Breast epithelium (tissue), 4 donors: ENCODE results near the gene CAPN11. TPM values are rescaled to one million over a fixed set of nuclear protein-coding genes. Genes with fewer than 3 reads are reported as not detected.

ENCODE experiments used
- DNase-seq, 2 donors: peaks; one replicate each; pipeline ENCODE4 v3.0.0-alpha.2; 2019; ENCODE audit warnings: low spot score in 2 of 2
- H3K27ac ChIP-seq, 2 donors: fragments of 200-600 bp; sonication (generic) in 1 of 2; one replicate each; pipeline ENCODE4 v1.5.1; 2016 to 2019; ENCODE audit warnings: mild to moderate bottlenecking in 1 of 2
- H3K27me3 ChIP-seq, 2 donors: fragments of 200-600 bp; sonication (generic) in 1 of 2; one replicate each; pipeline versions ENCODE4 v1.5.1 to v1.6.0; 2017 to 2019; ENCODE audit warnings: control low read depth in 1 of 2, mild to moderate bottlenecking in 1 of 2
- H3K36me3 ChIP-seq: fragments of 200-600 bp; one replicate; pipeline ENCODE4 v1.5.1; 2019
- H3K4me1 ChIP-seq, 2 donors: fragments of 200-600 bp; sonication (generic); one replicate each; pipeline ENCODE4 v1.5.1; 2016 to 2019; ENCODE audit warnings: control low read depth in 1 of 2
- H3K4me3 ChIP-seq, 3 donors: fragments of 200-600 bp; sonication (generic); 1 replicate in 2 of 3; 2 replicates in 1 of 3; pipeline ENCODE4 v1.5.1; 2016 to 2019; ENCODE audit warnings: mild to moderate bottlenecking in 3 of 3, moderate library complexity in 2 of 3
- H3K9me3 ChIP-seq, 2 donors: fragments of 200-600 bp; sonication (generic) in 1 of 2; one replicate each; pipeline ENCODE4 v1.5.1; 2016 to 2019; ENCODE audit warnings: control low read depth in 1 of 2
- POLR2A ChIP-seq: fragments of 450-650 bp; IDR thresholded peaks from one replicate; pipeline ENCODE4 v1.6.1; 2016; ENCODE audit warnings: antibody characterized with exemption, mild to moderate bottlenecking, moderate library complexity
- POLR2AphosphoS5 ChIP-seq, 3 donors: sonication (generic); formaldehyde crosslinking; IDR thresholded peaks; one replicate each; pipeline ENCODE4 v1.6.1; 2017; ENCODE audit warnings: antibody characterized with exemption in 3 of 3
- intact Hi-C: fragments of 100-400 bp; cut with DNase I; formaldehyde crosslinking; loops from one replicate; pipeline ENCODE4 v1.15.1; 2023; ENCODE audit warnings: low total_unique reads
- total RNA-seq, 3 donors: library from RNA; depleted of rRNA; stranded (reverse); fragments of >200 nt; gene quantifications; one replicate each; pipeline ENCODE4 v1.1.0, GENCODE V29; 2016
- TF ChIP-seq, protein P1 (sequence below), 3 donors: fragments of 450-650 bp; IDR thresholded peaks; one replicate each; pipeline ENCODE4 v1.5.1; 2016 to 2017; ENCODE audit warnings: antibody characterized with exemption in 3 of 3, mild to moderate bottlenecking in 3 of 3, moderate library complexity in 3 of 3

The CAPN11 gene
- total RNA-seq, 3 donors from 2014 or later: 1.1 to 3.8 (median 2.9) TPM

DNA sequence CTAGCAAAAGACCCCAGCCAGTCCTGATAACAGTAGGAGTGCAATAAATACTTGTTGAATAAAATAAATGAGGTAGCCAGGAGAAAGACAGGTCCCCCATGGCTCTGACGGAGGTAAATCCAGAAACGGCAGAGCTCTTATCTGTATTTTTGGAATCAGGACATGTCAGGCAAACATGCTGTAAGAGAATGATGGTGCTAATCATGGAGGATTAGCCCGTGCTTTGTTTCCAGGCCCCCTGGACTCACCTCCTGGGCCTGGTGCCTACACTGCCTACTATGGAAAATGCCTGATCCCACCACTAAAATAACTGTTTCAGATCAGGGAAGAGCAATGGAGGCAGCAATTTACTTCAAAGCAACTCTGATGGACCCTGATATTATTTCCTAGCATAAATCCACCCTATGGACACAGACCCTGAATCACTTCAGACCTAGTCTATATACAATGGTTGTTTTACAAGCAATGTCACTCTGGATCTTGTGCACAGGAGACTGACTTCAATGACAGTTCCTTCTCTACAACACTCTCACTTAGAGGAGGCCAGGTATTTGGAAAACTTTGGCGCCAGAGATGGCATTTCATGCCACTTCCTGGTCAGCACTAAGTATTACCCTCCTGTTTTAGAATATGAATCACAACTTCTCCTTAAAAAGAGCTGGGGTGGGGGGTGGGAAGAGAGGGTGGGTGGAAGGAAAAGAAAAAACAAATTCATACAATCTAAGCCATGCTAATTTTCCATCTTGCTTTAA, 37.8 kb upstream of the CAPN11 start:
- intact Hi-C loops: no loop called here
- Histone ChIP-seq H3K4me3 (no peak overlapping the region), H3K27ac (peak overlapping the region; percentile 27 to 73), H3K4me1 (peaks cover 0 to under 1% of the 10 kb centered on the region in 2 donors), H3K36me3 (no peaks in the 10 kb centered on the region), H3K27me3 (no peaks in the 10 kb centered on the region), H3K9me3 (no peaks in the 10 kb centered on the region)
- no peak for DNase-seq
- no peak for TF ChIP-seq POLR2AphosphoS5 (IDR thresholded peaks at IDR 0.05)
- TF ChIP-seq POLR2A: no peak
- TF ChIP-seq, protein P1, sequence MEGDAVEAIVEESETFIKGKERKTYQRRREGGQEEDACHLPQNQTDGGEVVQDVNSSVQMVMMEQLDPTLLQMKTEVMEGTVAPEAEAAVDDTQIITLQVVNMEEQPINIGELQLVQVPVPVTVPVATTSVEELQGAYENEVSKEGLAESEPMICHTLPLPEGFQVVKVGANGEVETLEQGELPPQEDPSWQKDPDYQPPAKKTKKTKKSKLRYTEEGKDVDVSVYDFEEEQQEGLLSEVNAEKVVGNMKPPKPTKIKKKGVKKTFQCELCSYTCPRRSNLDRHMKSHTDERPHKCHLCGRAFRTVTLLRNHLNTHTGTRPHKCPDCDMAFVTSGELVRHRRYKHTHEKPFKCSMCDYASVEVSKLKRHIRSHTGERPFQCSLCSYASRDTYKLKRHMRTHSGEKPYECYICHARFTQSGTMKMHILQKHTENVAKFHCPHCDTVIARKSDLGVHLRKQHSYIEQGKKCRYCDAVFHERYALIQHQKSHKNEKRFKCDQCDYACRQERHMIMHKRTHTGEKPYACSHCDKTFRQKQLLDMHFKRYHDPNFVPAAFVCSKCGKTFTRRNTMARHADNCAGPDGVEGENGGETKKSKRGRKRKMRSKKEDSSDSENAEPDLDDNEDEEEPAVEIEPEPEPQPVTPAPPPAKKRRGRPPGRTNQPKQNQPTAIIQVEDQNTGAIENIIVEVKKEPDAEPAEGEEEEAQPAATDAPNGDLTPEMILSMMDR (IDR thresholded peaks at IDR 0.05): no peak

DNA sequence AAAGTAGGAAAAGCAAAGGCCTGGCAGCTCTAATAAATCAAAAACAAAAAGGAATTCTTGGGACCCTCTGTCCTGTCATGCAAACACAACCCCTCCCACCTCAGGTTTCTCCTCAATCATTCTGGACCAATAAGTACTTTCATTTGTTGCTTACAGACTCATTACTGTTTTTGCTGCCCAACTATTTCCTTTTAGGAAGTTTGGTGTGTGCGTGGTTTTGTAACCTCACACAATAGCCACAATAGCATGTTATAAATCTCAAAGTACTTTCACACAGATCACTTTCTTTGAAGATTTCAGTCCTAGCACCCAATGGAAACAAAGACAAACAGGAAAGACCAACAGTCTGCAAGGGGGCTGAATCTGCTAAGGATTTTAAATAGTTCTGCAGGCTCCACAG, 35.8 kb upstream of the CAPN11 start:
- H3K9me3 ChIP-seq: no peaks in the 10 kb centered on the region
- no peaks in the 10 kb centered on the region for H3K36me3 ChIP-seq
- H3K27ac ChIP-seq: peak overlapping the region; percentile 64 to 73
- no peak for DNase-seq
- no peaks in the 10 kb centered on the region for H3K4me1 ChIP-seq
- intact Hi-C loops: no loop called here
- no peaks in the 10 kb centered on the region for H3K27me3 ChIP-seq
- H3K4me3 ChIP-seq: no peak overlapping the region
- TF ChIP-seq, protein P1 (IDR thresholded peaks at IDR 0.05): no peak
- TF ChIP-seq POLR2AphosphoS5 (IDR thresholded peaks at IDR 0.05) (no peak), POLR2A (no peak)

DNA sequence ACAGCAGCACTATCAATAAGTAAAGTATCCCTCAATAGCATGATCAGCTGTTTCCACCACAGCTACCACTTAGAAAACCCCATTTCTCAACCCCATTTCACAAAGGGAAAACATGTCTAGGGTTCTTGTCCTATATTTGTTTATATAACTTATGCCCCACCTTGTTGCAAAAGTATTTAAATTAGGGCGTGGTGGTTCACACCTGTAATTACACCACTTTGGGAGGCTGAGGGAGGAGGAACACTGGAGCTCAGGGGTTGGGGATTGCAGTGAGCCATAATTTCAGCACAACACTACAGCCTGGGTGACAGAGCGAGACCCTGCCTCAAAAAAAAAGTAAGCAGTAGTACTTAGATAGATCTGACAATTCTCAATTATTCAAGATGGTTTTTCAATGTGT, 35.1 kb upstream of the CAPN11 start:
- no peaks in the 10 kb centered on the region for H3K9me3 ChIP-seq
- DNase-seq: no peak
- TF ChIP-seq, protein P1 (IDR thresholded peaks at IDR 0.05): no peak
- no peak for TF ChIP-seq POLR2A
- no peak for TF ChIP-seq POLR2AphosphoS5 (IDR thresholded peaks at IDR 0.05)
- no peaks in the 10 kb centered on the region for H3K36me3 ChIP-seq
- H3K27me3 ChIP-seq: no peaks in the 10 kb centered on the region
- H3K4me3 ChIP-seq: no peak overlapping the region
- intact Hi-C loops: no loop called here
- H3K27ac ChIP-seq: peak overlapping the region; percentile 64 to 73
- peaks cover 4% of the 10 kb centered on the region in 2 donors for H3K4me1 ChIP-seq

DNA sequence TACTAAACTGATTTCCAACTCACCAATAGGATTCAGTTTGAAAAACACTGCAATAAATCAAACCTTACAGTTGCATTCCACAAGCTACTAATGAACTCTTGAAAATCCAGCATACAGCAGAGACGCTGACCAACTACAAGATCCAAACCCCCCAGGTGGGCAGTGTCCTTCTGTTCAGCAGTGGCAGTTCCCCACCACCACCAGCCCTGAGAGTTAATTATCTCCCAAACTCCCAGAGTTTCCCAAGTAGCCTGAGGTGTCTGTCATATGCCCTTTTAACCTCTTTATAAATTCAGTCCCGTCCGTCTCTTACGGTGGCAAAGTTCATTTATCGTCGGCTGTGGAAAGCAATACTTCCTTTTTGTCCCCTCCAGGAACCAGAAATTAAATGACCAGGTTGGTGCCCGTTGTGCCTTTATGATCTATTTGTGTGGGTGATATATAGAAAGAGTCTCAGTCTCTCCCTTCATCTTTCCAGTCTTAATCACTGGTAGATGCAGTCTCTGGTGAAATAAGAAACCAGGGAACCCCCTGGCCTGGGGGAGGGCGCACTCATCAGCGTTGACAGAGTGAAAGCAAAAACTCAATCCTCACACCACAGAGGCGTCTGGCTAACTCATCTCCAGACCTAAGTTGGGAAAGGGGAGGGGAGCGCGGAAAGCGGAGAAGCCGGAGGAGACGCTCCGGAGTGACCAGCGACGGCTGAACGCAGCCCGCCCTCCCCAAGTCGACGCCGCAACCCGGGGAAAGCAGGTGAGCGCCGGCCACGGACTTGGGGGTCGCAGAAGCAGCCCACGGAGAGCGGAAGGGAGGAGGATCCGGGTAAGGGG, 32.1 kb upstream of the CAPN11 start:
- DNase-seq: peak in 1 of 2 donors; percentile 25
- peaks cover 5 to 6% of the 10 kb centered on the region in 2 donors for H3K4me1 ChIP-seq

More for the DNA sequence above, 32.1 kb upstream of the CAPN11 start:
- TF ChIP-seq POLR2AphosphoS5 (IDR thresholded peaks at IDR 0.05) (no peak), POLR2A (no peak)
- TF ChIP-seq, protein P1 (IDR thresholded peaks at IDR 0.05): no peak
- intact Hi-C loops: no loop called here
- peak overlapping the region; percentile 96 to 100 (median 99) for H3K4me3 ChIP-seq
- no peaks in the 10 kb centered on the region for H3K9me3 ChIP-seq
- no peaks in the 10 kb centered on the region for H3K36me3 ChIP-seq
- H3K27me3 ChIP-seq: no peaks in the 10 kb centered on the region
- peak overlapping the region; percentile 96 to 97 for H3K27ac ChIP-seq
